ENCODE data around the gene DROSHA.
"Not testable (repeated sequence)": the region's sequence is repeated elsewhere in the genome, so short reads cannot be mapped to it uniquely, and the experiment has no call there.

Gene DROSHA

DNA sequence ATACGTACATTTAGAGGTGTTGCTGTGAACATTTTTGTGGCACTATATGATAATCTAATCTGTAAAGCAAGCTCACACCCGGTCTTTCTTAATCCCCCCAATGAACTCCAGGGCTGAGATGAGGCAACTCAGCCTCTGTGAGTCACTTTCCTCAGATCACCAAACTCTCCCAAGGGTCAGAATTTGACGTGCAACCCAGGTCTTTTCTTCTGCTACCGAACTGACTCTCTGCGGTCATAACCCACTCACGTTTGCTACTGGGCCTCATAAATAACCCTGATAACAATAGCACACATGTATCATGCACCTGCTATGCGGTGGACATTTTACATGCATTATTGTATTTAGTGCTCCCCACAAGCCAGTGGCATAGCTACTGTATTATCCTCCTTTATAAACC lies 153.1 kb downstream of the DROSHA start:
- no peak for DNase-seq (ENCODE audit: low spot score)

DNA sequence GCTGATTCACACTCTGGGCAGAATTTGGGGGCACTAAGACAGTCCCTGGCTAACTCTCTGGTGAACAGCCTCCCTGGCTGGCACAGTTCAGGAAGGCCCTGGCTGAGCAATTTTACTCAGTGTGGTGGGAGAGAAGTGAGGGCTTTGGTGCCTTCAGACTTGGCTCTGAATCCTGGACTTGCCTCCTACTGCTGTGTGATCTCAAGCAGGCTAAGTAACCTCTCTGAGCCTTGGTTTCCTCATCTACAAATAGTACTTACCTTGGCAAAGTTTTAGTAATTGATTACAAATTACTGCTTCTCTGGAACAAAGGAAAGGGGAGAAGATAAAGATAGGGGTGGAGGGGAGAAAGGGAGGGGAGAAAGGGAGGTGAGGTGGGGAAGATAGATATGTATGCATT lies 153.8 kb downstream of the DROSHA start:
- no peak for DNase-seq (ENCODE audit: low spot score)

DNA sequence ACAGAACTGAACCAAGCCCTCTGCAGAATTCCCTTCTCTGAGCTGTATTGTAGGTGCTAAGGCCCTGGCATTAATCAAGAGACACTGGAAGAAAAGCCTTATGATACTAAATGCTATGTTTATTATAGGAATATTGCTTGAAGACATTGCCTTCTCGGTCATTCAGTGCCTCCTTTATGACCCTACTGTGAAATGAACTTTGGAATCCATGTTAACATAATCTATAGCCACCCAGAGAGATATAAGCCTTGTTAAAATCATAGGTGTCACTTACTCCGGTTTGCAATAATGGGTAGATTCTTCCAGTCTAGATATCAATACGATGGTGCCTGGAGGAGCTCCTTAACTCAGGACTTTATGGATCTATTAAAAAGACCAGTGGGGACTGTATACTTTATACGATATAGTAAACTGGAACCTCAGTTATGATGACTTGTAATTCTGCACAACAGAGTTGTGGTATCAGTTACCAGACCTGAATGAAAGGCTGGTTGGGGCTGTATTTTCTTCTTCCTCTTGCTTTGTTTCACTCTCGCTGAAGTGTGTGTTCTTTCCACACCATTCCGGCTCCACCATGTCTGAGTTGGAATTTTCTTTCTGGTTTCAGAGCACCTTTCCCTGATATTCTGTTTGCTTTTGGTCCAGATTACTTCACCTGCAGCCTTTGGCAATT lies 154.5 kb downstream of the DROSHA start:
- no peak for DNase-seq (ENCODE audit: low spot score)

DNA sequence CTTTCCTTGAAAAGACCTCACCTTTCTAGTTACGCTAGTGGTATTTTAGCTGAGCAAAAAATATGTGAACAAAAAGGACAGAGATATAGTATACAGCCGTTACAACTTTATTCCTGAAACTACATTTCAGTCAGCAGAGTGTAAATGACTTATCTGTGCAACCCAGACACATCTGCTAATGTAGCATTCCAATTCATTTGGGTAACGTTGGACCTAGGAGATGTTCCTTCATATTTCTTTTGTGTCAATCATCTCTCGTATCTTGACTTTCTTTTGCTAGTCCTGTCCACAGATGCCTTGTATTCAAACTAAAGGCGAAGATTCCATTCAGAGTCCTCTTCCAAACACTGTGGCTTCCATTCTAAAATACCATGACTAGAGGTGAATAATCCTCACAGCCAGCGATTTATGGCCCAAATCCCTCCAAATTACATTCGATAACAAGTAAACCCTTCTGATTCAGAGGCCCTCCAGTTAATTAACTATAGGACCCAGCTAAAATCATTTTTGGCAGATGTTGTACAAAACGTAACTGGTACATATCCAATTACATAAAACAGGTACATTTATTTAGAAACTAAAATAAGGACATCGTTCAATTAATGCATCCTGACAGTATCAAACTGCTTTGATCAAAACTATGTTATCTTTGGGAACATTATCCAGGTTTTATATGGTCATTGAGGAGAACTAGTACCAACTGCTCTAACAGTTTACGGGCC lies 155.7 kb downstream of the DROSHA start:
- no peak for DNase-seq (ENCODE audit: low spot score)

DNA sequence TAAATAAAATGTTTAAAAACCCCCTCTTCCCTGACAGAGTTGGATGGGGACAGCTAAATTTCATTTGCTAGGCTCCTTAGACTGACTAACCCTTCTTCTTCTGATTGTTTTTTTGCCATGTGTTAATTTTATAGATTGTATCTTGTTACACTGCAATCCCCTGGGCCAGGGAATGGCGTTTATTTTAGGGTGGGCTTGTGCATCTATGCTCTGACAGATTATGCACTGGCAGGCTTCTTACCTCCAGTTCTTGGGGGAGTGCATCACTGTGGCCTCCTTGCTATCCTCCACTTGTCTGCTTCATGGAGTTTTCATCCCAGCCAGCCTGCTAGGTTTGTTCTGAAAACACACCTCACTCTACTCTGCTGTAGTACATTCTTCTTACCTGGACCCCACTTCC lies 159.8 kb downstream of the DROSHA start:
- no peak for DNase-seq (ENCODE audit: low spot score)

DNA sequence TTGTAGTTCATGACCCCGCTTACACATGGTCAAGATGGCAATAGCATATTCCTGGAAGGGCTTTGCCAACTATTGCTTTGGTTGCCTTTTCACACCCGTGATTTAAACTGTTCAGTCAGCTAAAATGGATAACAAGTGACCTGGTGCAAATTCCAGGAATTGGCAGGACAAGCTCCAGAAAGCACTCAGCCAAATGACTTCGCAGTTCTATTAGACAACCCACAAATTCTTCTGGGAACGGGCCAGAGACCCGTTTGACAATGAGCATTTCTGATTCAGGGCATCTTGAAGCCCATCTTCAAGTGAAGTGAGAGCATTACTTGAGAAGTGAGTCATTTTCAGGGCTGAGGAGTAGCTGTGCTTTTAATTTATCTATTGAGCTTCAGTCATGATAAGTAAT lies 165.0 kb downstream of the DROSHA start:
- no peak for DNase-seq (ENCODE audit: low spot score)

DNA sequence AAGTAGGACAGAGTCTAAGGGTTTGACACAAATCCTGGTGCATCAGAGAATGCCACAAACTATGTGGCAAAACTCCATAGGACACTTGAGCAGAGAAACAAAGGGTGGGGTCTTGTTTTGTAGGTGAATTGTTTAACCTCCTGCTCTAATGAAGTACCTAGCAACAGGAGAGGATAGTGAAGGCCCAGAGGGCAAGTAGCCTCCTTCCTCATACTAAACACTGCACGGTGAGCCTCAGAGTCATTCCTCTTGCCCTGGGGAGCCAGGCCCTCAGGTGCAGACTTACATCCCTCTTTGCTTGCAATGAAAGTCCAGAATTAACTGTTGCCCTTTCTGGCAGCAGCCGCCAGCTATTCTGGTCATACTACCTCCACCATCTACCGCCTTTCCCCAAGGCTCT lies 166.1 kb downstream of the DROSHA start:
- DNase-seq (ENCODE audit: low spot score) = no peak

DNA sequence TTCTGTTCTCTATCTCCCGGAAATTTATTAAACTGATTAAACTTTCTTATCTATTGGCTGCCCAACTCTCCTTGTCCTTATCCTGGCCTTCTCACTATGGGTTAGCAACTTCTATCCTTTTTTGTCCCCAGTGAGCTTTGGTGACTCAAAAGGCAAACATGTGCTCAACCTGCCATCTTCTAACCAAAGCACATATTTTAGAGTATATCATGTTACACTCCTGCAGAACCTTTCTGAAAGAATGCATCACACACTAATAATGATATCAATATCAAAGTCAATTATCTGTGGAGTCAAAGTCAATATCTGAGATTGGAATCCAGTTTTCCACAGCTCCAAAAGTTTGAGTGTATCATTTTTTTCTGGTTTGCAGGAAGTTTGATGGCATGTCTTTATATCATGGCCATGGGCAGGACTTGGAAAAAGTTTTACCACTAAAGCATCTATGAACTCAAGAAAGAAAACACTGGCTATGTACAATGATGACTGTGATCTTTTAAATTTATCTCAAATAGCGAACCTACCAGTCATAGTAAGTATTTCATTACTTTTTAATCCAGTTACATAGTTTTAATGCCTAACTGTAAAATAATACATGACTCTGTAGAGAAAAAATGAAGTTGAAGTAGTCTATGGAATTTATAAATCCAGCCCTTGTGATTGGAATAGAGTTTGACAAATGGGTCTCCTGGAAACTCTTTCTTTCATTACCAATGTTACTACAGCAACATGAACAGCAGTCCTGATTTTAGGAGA lies 166.8 kb downstream of the DROSHA start:
- no peak for DNase-seq (ENCODE audit: low spot score)

DNA sequence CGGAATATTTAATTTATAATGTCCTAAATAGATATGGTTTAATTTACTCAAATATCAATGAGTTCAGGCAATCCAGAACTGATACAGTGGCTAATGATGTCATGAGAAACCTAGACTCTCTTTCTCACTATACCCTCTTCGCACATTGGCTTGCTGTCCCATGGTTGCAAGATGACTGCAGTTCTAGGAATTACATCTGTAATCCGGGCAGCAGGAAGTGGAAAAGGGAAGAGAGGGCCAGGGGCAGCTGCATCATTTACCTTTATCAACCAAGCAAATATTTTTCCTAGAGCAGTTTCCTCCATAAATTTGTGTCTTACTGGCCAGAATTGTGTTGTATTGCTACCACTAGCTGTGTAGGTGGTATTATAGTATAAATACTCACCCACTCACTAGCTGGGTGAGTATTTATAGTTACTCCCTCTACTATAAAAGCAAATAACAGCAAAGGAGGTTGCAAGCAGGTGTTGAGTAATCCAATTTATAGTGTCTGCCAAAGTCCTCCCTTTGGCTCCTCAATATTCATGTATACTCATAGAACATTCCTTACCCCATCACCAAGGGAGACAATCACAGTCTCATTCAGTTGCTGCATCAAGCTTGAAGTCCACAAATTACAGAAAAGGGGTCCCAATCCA lies 168.8 kb downstream of the DROSHA start:
- no peak for DNase-seq (ENCODE audit: low spot score)

DNA sequence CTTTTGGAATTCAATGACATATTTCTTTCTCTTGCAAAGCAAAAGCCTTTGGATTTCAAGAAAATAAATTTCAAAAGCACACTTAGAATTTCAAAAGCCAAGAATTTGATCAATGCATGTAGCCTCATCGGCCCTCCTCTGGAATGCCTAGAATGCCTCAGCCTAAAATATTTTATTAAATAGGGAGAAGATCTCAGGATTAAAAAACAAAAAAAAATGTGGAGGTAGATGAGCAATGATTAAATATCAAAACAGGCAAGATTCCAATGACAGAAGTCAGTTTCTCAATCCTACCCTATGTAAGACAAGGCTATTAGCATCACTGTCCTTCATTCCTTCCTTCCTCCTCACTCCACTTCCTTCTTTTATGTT lies 169.4 kb downstream of the DROSHA start:
- no peak for DNase-seq (ENCODE audit: low spot score)

DNA sequence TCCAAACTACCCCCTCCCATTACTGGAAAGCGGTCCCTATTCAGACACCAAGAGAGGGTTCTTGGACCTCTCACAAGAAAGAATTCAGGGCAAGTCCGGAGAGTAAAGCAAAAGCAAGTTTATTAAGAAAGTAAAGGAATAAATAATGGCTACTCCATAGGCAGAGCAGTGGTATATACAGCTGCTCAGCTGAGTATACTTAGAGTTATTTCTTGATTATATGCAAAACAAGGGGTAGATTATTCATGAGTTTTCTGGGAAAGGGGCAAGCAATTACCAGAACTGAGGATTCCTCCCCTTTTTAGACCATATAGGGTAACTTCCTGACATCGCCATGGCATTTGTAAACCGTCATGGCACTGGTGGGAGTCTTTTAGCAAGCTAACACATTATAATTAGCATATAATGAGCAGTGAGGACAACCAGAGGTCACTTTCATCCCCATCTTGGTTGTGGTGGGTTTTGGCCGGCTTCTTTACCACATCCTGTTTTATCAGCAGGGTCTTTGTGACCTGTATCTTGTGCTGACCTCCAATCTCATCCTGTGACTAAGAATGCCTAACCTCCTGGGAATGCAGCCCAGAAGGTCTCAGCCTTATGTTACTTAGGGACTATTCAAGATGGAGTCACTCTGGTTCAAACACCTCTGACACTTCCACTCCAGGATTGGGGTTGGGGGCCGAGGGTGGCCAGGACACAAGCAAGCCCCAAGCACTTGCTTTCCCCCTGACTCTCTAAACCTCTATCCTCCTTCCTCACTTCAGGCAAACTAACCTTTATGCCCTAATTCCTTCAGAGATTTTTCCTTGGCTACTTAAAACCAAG lies 170.0 kb downstream of the DROSHA start:
- not testable (repeated sequence) for DNase-seq (ENCODE audit: low spot score)

DNA sequence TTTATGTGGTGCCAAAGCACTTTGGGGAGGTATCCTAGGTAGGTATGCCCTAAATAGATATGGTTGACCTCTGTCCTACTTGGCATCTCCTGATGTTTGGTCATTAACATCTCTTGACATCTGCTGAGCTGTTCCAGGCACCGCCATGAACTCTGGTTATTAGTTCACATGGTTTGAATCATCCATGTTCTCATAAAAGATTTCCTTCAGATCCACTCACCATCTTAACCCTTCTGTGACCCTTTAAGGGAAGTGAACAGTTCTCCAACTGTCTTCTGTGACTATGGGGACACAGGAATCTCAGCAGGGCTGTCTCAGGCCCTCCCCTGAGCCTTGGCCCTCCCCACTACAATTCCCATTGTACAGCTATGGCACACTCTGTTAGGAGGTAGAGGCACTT lies 170.7 kb downstream of the DROSHA start:
- DNase-seq (ENCODE audit: low spot score) = no peak

DNA sequence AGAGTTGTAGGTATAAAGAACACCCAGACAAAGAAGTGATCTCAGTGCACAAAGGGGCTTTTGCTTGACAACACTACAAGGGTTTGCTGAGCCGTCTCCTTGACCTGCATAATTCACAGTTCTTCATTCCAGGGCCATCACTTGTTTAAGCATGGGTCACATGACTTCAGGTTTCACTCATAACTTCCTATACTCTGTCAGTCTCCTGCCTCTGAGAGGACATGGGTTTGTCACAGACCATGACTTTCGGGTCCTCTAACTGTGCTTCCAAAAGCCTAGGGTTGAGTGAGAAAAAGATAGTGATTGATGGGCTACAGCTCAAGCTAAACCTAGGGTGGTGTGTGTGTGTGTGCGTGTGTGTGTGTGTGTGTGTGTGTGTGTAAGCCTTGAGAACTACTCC lies 172.1 kb downstream of the DROSHA start:
- DNase-seq (ENCODE audit: low spot score) = no peak

DNA sequence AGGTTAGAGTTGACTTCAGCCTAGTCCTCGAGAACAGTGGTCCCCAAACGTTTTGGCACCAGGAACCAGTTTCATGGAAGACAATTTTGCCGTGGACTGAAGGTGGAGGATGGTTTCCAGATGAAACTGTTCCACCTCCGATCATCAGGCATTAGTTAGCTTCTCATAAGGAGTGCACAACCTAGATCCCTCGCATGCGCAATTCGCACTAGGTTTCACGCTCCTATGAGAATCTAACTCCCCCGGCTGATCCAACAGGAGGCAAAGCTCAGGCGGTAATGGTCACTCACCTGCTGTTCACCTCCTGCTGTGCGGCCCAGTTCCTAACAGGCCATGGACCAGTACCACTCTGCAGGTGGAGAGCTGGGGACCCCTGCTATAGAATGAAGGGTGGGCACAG lies 174.9 kb downstream of the DROSHA start:
- no peak for DNase-seq (ENCODE audit: low spot score)

DNA sequence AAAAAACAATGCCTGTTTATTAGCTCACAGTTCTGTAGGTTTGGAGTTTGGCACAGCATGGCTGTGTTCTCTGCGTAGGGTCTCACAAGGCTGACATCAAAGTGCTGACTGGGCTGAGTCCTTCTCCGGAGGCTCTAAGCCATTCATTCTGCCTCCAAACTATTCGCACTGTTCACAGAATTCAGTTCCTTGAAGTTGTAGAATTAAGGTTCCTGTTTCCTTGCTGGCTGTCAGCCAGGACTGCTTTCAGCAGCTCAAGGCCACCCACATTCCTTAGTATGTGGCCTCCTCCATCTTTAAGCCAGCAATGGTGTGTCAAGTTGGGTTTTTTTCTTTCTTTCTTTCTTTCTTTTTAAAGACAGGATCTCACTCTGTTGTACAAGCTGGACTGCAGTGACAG lies 176.6 kb downstream of the DROSHA start:
- DNase-seq (ENCODE audit: low spot score) = no peak

All from putamen (tissue), 1 donor.